NAMALWA (cell line): ENCODE data around the gene RAB27A.

ENCODE experiments used
- DNase-seq: peaks from one replicate; pipeline ENCODE4 v3.0.0-alpha.2; 2015; ENCODE audit warnings: low spot score

Gene RAB27A

DNA sequence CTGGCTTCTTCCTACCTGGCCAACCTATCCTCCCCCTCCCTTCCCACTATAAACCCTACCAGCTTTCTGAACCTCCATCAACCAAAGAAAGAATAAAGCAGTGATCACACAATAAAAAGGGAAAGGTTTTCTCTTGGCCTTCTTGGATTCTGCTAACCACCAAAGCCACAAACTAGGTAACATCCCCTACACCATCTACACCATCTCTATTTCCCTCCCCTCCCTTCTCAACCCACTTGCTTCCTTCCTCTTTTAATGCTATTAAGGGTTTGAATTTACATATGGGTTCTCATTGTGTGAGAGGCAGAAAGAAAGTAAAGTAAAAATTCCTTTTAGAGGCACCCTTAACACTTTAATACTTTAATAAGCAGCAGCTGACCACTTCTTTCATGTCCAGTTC is 67.0 kb downstream of the RAB27A start:
- DNase-seq: peak; percentile 35

DNA sequence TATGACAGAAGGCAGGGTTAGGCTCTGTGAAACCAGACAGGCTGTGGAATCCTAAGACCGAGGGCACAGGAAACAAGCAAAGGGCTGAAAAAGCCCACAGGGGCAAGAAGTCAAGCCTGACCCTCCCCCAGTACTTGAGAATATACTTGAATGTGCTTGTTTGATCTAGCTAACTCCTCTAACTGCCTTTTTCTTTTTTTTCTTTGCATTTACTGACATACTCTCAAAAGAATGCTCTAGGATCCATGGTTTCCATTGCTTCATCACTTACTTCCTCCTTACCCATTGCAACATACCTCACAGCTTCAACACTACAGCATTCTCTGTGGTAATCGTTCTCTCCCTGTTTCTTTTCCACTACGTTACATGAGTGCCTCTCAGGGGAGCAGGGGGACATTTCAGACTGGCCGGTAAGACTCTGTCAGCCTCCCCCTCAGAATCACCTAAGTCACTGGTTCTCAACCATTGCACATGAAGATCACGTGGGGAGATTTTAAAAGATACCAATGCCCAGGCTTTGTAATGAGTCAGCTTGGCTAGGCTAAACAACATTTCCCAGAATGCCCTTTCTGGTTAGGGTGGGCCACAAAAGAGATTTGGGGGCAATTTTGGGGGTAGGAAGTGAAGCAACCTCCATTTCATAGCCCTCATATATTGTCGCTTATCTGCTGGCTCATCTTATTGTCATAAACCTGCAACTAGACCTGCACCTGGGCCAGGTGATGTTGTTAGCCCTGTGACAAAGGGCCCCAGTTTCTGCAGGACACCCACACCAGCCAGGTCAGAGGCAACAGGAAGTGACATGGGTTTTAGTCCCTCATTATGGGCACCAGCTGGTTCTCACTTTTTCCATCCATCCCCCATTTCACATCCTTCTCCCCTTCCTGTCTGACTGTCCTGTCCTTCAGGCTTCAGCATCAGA is 68.3 kb downstream of the RAB27A start:
- DNase-seq: peak; percentile 5

DNA sequence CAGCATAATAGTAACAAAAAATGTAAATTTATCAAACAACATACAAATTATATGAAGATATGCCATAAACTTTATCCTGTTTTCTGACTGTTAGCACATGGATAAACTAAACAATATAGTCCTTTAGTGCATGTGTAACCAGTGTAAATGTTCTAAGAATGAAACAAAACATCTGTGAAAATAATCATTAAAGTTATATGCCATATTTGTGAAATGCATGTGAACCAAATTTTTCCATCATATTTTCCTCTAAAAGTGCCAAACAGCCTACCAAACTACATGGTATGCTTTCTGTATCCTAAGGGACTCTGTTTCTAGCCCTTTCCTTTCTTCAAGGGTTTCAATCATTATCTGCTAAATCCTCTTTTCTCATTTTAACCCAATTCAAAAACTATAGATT is 69.0 kb downstream of the RAB27A start:
- no peak for DNase-seq

DNA sequence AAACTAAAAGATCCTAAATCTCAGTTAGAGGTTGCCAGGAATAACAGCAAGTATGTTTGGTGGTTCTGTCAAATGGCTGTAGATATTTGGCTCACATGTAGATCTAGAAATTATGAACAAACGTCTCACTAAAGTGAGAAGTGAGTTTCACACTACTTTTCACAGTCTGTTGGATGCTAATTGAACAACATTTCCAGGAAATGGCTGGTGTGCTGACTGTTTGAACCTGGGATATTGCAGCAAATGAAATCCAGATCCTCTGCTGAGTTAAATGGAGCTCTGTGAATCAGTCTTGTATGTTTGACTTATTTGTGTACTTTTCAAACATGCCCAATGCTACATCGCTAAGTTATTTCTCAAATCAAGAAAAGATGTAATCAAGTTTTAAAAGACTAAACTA is 71.6 kb downstream of the RAB27A start:
- peak; percentile 8 for DNase-seq

DNA sequence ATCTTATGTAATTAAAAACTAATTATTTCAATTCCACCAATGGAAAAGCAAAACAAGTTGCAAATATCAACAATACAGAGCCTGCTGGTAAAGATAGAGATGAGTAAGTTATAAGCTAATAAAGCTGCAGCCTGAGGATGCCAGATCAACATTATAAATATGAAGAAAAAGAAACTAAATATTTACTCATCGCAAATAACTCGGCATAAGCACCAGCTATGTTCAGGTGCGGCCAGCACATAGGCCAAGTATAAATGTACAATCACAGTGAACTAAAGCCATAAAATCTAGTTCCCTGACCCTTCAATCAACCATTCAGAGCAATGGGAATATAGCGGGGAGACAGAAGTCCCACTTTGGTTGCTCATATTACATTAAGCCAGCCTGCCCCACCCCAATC is 85.1 kb downstream of the RAB27A start:
- no peak for DNase-seq

DNA sequence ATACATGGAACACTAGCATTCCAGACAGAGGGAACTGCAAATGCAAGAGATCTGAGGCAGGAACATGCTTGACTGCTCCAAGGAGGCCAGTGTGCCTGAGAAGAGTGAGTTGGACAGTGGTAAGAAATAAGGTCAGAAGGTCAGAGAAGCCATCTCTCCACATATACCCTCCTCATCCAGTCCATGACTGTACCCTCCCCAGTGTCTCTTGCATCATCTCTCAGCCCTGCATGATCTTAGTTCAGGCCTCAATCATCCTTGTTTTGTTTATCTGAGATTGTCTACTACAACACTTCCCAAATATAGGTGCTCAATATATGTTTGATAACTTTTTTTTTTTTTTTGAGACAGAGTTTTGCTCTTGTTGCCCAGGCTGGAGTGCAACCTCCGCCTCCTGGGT is 87.4 kb downstream of the RAB27A start:
- DNase-seq: no peak

DNA sequence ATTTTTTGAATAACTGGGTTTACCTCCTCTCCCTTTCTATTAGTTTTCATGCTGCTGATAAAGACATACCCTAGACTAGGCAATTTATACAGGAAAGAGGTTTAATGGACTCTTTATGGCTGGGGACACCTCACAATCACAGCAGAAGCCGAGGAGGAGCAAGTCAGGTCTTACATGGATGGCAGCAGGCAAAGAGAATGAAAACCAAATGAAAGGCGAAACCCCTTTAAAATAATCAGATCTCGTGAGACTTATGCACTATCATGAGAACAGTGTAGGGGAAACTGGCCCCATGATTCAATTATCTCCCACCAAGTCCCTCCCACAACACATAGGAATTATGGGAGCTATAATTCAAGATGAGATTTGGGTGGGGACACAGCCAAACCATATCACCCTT is 90.9 kb downstream of the RAB27A start:
- no peak for DNase-seq

DNA sequence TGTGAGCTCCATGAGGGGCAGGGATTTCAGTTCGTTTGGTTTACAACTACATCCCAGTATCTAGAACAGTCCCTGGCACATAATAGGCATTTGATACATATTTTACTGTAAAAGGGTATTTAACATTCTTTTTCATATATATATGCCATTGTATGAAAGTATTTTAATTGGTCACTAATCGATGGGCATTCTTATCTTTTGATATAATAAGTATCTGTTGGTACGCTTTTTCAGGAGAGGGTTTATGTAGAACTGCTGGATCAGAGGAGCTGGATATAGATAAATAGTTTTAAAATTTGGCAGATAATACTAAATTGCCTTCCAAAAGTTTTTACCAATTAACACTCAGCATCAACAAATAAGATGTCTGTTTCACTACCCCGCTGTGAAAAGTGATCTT is 91.9 kb downstream of the RAB27A start:
- no peak for DNase-seq

DNA sequence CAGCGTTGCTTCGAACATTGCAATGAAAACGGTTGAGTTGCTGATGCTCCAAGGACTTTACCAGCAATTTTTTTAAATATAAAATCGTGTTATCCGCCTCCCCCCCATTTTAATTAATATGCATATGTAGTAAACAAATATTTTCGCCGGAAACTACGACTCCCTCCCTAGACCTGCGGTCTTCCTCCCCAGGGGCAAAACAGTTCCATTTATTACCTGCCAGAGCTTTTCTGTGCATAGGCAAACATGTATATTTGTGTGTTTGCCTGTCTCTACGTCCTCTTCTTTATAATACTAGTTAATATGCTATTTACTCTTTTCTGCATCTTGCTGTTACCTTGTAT is 92.3 kb downstream of the RAB27A start:
- DNase-seq: no peak

DNA sequence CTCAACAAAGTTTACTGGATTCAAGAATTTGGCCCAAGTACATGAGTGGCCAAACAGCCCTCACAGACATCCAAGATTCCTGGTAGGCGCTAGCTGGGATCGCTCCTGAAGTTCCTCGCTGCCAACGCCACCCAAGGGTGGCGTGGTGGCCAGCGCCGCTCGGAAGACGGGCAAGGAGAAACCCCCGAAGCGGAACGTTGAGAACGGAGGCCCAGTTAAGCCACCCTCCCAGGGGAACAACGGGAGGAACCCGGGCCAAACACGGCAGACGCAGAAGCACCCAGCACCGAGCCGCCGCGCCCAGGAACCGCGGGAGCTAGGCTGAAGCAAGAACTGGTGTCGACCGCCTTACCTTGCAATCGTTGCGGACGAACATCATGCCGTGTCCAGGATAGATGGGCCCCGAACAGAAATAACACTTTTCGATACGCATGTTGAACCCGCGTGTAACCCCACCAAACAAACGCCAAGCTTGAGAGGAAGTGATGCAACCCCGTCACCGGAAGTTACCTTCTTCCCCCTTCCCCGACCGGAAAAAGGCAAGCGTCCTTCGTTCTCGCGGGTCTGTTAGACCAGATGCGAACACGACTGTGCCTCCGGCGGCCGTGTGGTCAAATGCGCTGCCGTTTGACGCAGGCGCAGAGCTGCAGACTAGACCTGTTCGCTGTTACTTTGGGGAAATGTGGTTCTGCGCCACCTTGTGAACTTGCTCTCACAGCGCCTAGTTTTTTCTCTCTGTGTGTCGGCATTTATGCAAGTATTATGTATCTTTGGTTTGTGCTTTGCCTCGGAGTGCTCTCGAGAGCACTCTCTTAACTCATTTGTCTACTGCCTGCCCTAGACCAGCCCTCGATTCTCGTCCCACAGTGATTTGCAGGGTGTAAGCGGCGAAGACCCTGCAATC is 92.9 kb downstream of the RAB27A start, which contains the start of gene RSL24D1:
RSL24D1 (minus strand) TSS at position 484 of the 904 bp plus-strand sequence; CDS start at position 433, 51 bp downstream.
- peak; percentile 100 for DNase-seq

DNA sequence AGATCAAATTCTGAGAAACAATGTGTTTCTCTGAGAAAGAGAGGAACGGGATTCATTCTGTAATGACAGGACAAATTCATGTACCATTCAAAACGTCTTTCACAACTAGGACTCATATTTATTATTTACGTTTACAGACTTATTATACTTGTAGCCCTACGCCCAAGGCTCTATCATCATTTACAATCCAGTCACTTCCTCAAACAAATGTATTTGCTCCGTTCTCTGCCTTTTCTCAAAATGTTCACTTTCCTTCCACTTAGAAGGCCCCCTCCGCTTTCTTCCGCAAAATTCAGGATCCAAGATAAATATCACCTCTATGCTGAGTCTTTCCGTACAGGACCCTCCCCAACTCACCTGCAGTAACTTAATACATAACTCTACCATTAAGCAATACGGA is 93.6 kb downstream of the RAB27A start:
- DNase-seq: peak; percentile 47

DNA sequence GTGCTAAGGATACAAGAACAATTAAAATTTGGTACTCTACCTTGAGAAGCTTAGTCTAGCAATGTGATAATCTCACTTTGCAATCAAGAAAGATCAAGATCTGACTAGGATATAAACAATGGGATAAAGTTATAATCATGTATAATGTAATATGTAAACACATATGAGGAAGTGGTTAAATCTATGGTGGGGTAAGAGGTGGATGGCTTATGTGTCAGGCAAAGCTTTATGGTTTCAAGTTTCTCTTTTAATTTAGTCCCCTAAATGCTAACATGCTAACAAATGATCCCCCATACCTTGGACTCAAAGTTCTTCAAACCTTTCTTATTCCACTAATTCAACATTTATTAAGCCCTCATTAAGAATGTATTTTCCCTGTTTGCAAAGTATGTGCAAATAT is 95.4 kb downstream of the RAB27A start:
- DNase-seq: no peak

DNA sequence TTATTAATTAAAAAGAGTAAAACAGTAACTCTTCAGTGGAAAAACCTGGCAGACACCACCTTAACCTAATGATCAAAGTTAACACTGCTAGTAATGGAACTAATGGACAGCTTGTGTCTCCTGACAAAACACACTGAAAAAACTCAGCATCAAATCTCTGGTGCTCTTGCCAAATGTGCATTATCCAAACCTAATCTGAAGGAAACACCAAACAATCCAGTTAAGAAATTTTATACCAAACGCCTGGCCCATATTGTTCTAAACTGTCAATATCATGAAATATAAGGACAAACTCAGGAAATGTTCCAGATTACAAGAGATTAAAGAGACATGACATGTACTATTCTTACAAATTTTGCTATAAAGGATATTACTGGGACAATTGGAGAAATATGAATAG is 103.3 kb downstream of the RAB27A start:
- DNase-seq: no peak

DNA sequence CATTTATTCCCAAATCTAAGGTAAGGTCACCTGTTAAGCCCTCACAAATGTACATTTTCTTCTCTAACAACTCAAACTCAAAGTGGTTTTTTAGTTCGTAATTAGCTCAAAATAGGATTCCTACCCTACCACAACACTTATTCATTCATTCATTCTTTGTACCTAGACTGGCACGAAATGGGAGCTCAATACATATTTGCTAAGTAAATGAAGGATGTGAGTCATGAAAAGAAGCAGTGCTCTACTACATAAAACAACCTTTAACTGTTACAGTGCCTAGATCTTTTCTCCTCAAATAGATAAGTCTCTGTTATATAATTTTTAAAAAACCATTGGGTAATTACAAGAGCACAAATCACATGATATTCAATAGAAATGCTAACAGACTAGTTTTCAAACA is 105.9 kb downstream of the RAB27A start:
- DNase-seq: no peak

DNA sequence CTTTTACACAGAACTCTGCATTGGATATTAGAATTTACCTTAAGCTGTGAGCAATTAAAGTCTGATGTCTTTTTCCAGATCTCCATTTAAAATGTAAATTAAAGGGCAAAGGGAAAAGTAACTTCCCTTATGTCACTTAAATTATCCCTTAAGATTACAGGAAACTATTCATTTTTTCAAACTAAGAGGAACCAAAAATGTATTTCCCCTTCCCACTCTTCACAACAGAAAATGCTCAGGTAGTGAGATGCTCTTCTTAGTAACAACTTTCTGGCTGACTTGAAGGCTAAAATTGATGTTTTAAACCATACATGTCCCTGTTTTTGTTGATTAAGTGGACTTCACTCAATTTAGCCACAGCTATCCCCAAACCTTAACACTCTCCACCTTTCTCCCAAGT is 110.5 kb downstream of the RAB27A start:
- no peak for DNase-seq

DNA sequence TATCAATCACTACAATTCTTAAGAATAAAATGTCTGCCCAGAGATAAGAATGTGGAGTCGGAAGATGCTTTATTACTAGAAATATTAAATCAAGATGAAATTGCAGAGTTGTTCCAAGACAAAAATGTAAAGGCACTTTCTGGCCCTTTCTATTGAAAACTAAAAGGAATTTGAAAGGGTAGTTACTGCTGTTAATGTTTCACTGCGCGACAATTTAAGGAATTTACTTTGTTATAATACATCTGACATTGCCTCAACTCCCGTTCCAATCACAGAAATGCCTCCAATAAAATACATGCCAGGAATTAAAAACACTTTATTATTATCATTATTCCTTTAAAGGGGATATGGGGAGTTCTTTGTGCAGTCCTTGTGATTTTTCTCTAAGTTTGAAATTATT is 119.3 kb downstream of the RAB27A start:
- DNase-seq: no peak

DNA sequence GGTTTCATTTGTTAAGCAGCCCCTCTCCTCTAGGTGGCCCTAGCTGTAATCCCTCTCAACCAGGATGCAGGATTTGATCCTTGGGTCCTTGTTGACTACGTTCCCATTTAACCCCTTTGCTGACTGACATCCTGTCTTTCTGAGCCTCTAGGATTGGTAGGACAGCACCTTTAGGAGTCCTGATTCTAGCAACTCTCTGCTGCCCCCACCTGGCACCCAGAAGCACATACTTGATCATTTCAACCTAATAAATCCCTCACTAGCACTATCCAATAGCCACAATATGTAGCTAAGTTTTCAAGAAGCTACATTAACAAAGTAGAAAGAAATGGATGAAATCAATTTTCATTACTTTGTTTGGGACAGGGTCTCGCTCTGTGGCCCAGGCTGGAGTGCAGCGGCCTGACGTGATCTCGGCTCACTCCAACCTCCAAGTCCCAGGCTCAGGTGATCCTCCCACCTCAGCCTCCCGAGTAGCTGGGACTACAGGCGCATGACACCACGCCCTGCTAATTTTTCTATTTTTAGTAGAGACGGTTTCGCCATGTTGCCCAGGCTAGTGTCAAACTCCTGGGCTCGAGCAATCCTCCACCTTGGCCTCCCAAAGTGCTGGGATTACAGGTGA is 121.2 kb downstream of the RAB27A start:
- DNase-seq: peak; percentile 72

DNA sequence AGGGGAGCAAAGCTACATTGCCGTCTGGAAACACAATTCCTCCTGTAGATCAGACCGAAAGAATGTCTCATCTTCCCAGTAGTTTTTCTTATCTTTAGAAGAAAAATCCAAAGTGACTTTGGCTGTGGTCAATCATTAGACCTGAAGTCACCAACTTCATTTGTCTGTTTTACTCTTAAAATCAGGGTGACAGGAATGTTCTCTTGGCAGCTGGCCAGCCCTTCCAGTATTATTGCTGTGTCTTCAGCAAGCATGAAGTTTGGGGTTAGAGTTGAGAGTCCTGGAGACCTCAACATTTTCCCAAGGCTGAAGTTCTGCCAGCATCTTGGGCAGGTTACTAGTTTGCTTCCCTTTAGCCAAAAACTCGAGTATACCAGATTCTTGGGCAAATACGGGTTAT is 125.3 kb downstream of the RAB27A start:
- no peak for DNase-seq
